ENCODE data around the gene GRAMD2B.

Gene GRAMD2B

GRCh38 chr5:126525630-126526245 lies 102.5 kb downstream of the GRAMD2B start:
- Histone ChIP-seq H3K9me3 (no peaks in the 10 kb centered on the region), H3K27ac (no peak overlapping the region), H3K4me3 (ENCODE audit: low read depth in 1 of 2, low read length in 1 of 2) (no peak overlapping the region), H3K36me3 (no peaks in the 10 kb centered on the region), H3K27me3 (no peaks in the 10 kb centered on the region), H3K4me1 (ENCODE audit: control insufficient read depth in 1 of 2, insufficient read depth in 1 of 2, low read depth in 1 of 2, low read length in 1 of 2) (no peaks in the 10 kb centered on the region)
- TF ChIP-seq CTCF (IDR thresholded peaks at IDR 0.05) = no peak

- Histone ChIP-seq H3K9me3 (no peaks in the 10 kb centered on the region), H3K4me3 (ENCODE audit: low read depth in 1 of 2, low read length in 1 of 2) (no peak overlapping the region), H3K27me3 (no peaks in the 10 kb centered on the region), H3K36me3 (no peaks in the 10 kb centered on the region), H3K27ac (no peak overlapping the region), H3K4me1 (ENCODE audit: control insufficient read depth in 1 of 2, insufficient read depth in 1 of 2, low read depth in 1 of 2, low read length in 1 of 2) (no peaks in the 10 kb centered on the region)
- no peak for TF ChIP-seq CTCF (IDR thresholded peaks at IDR 0.05)
Observed at GRCh38 chr5:126526493-126526892, 103.3 kb downstream of the GRAMD2B start.

GRCh38 chr5:126527158-126527557 lies 103.9 kb downstream of the GRAMD2B start:
- Histone ChIP-seq H3K4me1 (ENCODE audit: control insufficient read depth in 1 of 2, insufficient read depth in 1 of 2, low read depth in 1 of 2, low read length in 1 of 2) (no peaks in the 10 kb centered on the region), H3K4me3 (ENCODE audit: low read depth in 1 of 2, low read length in 1 of 2) (no peak overlapping the region), H3K9me3 (no peaks in the 10 kb centered on the region), H3K27ac (no peak overlapping the region), H3K36me3 (no peaks in the 10 kb centered on the region), H3K27me3 (no peaks in the 10 kb centered on the region)
- no peak for TF ChIP-seq CTCF (IDR thresholded peaks at IDR 0.05)

- no peak overlapping the region for H3K4me3 ChIP-seq (ENCODE audit: low read depth in 1 of 2, low read length in 1 of 2)
- no peaks in the 10 kb centered on the region for H3K4me1 ChIP-seq (ENCODE audit: control insufficient read depth in 1 of 2, insufficient read depth in 1 of 2, low read depth in 1 of 2, low read length in 1 of 2)
- no peaks in the 10 kb centered on the region for H3K36me3 ChIP-seq
- no peaks in the 10 kb centered on the region for H3K9me3 ChIP-seq
- no peaks in the 10 kb centered on the region for H3K27me3 ChIP-seq
- no peak overlapping the region for H3K27ac ChIP-seq
- TF ChIP-seq CTCF (IDR thresholded peaks at IDR 0.05) = no peak
Observed at GRCh38 chr5:126527892-126528291, 104.7 kb downstream of the GRAMD2B start.

- TF ChIP-seq CTCF (IDR thresholded peaks at IDR 0.05) = no peak
- H3K27ac ChIP-seq = no peak overlapping the region
- no peaks in the 10 kb centered on the region for H3K9me3 ChIP-seq
- no peaks in the 10 kb centered on the region for H3K36me3 ChIP-seq
- no peak overlapping the region for H3K4me3 ChIP-seq (ENCODE audit: low read depth in 1 of 2, low read length in 1 of 2)
- H3K27me3 ChIP-seq = no peaks in the 10 kb centered on the region
- H3K4me1 ChIP-seq (ENCODE audit: control insufficient read depth in 1 of 2, insufficient read depth in 1 of 2, low read depth in 1 of 2, low read length in 1 of 2) = no peaks in the 10 kb centered on the region
Observed at GRCh38 chr5:126531543-126532120, 108.4 kb downstream of the GRAMD2B start.
